Activated B cell treated with CpG ODN at 0.5 μM for 24 hours (primary cell): ENCODE measurements around the gene ABCA13. TPM values are rescaled to one million over a fixed set of nuclear protein-coding genes. Genes with fewer than 3 reads are reported as not detected.

Experiments
- ATAC-seq: fragments of 200-7000 bp; cut with Tn5 transposase; one replicate; pipeline ENCODE4 v1.10.0; 2021; ENCODE audit warnings: low read depth, mild to moderate bottlenecking, moderate library complexity
- CTCF ChIA-PET: fragments of 350-600 bp; sonication (Branson Sonifier 250); formaldehyde crosslinking; loops from one replicate; lab custom pipeline; 2021; ENCODE audit warnings: antibody characterized with exemption; lab: Charles Lee
- POLR2A ChIA-PET: fragments of 350-600 bp; sonication (Branson Sonifier 250); formaldehyde crosslinking; loops from one replicate; lab custom pipeline; 2021; ENCODE audit warnings: antibody characterized with exemption; lab: Charles Lee
- DNase-seq: peaks from one replicate; pipeline ENCODE4 v3.0.0; 2022
- H3K27ac Mint-ChIP-seq: one replicate; pipeline ENCODE4 v1.8.0; 2020; ENCODE audit warnings: mixed read lengths
- H3K27me3 Mint-ChIP-seq: one replicate; pipeline ENCODE4 v1.8.0; 2021; ENCODE audit warnings: mixed read lengths
- H3K36me3 Mint-ChIP-seq: one replicate; pipeline ENCODE4 v1.8.0; 2021; ENCODE audit warnings: low read depth, mixed read lengths
- H3K4me1 Mint-ChIP-seq: one replicate; pipeline ENCODE4 v1.8.0; 2021; ENCODE audit warnings: mixed read lengths
- H3K4me3 Mint-ChIP-seq: one replicate; pipeline ENCODE4 v1.8.0; 2020; ENCODE audit warnings: mild to moderate bottlenecking, mixed read lengths
- H3K9me3 Mint-ChIP-seq: one replicate; pipeline ENCODE4 v1.8.0; 2020; ENCODE audit warnings: mixed read lengths
- intact Hi-C: fragments of 100-400 bp; cut with micrococcal nuclease; formaldehyde crosslinking; loops from one replicate; pipeline ENCODE4 v1.15.1; 2024
- total RNA-seq: library from RNA; stranded (reverse); gene quantifications from 2 replicates; pipeline ENCODE4 v1.2.3, GENCODE V29; 2022
- TF ChIP-seq, protein P1 (sequence below): fragments of 200-600 bp; IDR thresholded peaks from one replicate; pipeline ENCODE4 v1.8.0; 2022; ENCODE audit warnings: antibody characterized with exemption, mild to moderate bottlenecking

ABCA13 gene
- total RNA-seq, 1 donor from 2014 or later = not detected

DNA sequence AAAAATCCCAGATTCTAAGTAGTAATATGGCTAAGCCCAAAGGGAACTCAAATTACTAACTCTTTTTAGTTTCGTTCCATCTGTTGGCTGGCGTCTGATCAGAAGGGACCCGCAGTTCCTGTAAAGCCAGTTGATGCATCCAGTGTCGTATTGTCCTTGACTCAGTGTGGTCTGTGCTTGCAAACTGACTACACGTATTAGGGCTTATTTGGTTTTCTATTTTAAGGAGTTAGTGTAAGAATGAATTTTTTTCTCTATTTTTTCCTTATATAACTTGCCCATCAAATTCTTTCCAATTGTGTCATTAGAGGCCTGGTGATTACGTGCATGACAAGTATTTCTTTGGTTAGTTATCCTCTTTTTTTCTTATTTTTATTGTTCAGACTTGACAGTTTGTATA is 9.7 kb downstream of the ABCA13 start:
- H3K9me3 Mint-ChIP-seq = no peaks in the 10 kb centered on the region

DNA sequence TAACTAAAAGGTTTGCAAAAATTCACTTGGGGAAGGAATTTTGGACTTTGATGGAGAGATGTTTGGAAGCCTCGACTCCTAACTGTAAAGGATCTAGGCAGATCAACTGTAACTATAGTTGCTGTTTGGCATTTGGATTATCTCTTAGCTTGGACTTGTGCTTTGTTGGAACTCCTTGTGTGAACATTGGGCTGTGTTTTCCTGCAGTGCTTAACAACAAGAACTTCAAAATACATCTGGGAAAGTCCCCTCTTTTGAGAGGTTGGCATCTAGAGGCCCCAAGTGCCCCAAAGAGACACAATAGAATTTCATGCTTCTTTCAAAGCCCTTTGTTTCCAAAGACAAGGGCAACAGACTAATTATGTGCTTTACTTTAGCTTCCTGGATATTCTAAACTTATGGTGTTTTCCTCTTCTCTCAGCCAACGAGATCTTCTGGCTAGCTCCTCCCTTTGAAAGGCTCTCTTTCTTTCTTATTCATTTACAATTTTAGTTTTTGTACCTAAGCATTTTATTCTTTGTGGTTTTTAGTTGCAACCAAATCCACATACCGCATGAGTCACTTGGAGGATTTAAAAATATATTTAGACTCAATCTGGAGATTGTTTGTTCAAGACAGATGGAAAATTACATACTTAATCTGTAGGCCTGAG is 11.6 kb downstream of the ABCA13 start:
- Mint-ChIP-seq H3K9me3 (no peaks in the 10 kb centered on the region), H3K4me1 (no peaks in the 10 kb centered on the region), H3K36me3 (no peaks in the 10 kb centered on the region), H3K27ac (no peak overlapping the region), H3K27me3 (no peaks in the 10 kb centered on the region), H3K4me3 (no peak overlapping the region)
- CTCF ChIA-PET = no interaction called here
- intact Hi-C loops = no loop called here
- ATAC-seq (no peak), DNase-seq (no peak)
- POLR2A ChIA-PET = no interaction called here
- TF ChIP-seq, protein P1, sequence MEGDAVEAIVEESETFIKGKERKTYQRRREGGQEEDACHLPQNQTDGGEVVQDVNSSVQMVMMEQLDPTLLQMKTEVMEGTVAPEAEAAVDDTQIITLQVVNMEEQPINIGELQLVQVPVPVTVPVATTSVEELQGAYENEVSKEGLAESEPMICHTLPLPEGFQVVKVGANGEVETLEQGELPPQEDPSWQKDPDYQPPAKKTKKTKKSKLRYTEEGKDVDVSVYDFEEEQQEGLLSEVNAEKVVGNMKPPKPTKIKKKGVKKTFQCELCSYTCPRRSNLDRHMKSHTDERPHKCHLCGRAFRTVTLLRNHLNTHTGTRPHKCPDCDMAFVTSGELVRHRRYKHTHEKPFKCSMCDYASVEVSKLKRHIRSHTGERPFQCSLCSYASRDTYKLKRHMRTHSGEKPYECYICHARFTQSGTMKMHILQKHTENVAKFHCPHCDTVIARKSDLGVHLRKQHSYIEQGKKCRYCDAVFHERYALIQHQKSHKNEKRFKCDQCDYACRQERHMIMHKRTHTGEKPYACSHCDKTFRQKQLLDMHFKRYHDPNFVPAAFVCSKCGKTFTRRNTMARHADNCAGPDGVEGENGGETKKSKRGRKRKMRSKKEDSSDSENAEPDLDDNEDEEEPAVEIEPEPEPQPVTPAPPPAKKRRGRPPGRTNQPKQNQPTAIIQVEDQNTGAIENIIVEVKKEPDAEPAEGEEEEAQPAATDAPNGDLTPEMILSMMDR = no peak

More for the DNA sequence above, 9.7 kb downstream of the ABCA13 start:
- no peaks in the 10 kb centered on the region for H3K36me3 Mint-ChIP-seq
- intact Hi-C loops = no loop called here
- no peak for DNase-seq
- H3K4me3 Mint-ChIP-seq = no peak overlapping the region
- H3K27ac Mint-ChIP-seq = no peak overlapping the region
- TF ChIP-seq, protein P1 = no peak
- H3K27me3 Mint-ChIP-seq = no peaks in the 10 kb centered on the region
- ChIA-PET POLR2A (no interaction called here), CTCF (no interaction called here)
- no peaks in the 10 kb centered on the region for H3K4me1 Mint-ChIP-seq
- ATAC-seq = no peak

DNA sequence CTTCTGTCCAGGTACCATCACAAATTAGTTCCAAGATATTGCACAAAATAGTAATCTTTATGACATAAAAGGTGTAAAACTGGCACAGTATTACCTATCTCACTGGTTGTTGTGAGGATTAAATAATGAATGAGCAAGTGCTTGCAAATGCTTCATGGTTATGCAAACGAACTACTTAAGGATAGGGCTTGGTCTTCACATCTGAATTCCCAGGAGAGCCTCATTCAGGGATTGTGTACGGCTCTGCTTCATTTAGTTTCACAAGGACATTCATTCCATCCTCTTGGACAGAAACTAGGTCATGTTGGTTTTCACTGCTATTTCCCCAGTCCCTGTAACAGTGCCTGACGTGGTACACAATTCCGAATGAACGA is 12.1 kb downstream of the ABCA13 start:
- ChIA-PET POLR2A (no interaction called here), CTCF (no interaction called here)
- Mint-ChIP-seq H3K4me3 (no peak overlapping the region), H3K27me3 (no peaks in the 10 kb centered on the region), H3K27ac (no peak overlapping the region), H3K36me3 (no peaks in the 10 kb centered on the region), H3K9me3 (no peaks in the 10 kb centered on the region), H3K4me1 (no peaks in the 10 kb centered on the region)
- ATAC-seq (no peak), DNase-seq (no peak)
- TF ChIP-seq, protein P1 = no peak
- intact Hi-C loops = no loop called here

DNA sequence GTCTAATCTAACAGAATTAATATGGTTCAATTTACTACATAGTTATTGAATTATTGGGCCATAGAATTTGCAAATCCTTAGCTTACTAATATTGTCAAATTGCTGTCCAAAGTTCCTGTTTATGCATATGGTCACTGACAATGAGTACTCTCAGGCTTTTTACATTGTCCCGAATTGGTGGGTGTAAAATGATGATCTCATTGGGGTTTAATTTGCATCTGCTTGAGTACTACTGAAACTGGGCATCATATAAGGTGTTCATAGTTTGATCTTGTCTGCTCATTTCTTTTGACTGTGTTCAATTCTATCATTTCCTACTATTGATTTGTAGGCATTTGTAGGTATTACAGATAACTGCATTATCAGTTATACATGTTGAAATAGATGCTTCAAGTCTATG is 12.7 kb downstream of the ABCA13 start:
- no peaks in the 10 kb centered on the region for H3K4me1 Mint-ChIP-seq
- ATAC-seq (no peak), DNase-seq (no peak)
- no peaks in the 10 kb centered on the region for H3K27me3 Mint-ChIP-seq
- ChIA-PET CTCF (no interaction called here), POLR2A (no interaction called here)
- TF ChIP-seq, protein P1 = no peak
- no peaks in the 10 kb centered on the region for H3K9me3 Mint-ChIP-seq
- H3K27ac Mint-ChIP-seq = no peak overlapping the region
- H3K36me3 Mint-ChIP-seq = no peaks in the 10 kb centered on the region
- no peak overlapping the region for H3K4me3 Mint-ChIP-seq
- intact Hi-C loops = no loop called here

DNA sequence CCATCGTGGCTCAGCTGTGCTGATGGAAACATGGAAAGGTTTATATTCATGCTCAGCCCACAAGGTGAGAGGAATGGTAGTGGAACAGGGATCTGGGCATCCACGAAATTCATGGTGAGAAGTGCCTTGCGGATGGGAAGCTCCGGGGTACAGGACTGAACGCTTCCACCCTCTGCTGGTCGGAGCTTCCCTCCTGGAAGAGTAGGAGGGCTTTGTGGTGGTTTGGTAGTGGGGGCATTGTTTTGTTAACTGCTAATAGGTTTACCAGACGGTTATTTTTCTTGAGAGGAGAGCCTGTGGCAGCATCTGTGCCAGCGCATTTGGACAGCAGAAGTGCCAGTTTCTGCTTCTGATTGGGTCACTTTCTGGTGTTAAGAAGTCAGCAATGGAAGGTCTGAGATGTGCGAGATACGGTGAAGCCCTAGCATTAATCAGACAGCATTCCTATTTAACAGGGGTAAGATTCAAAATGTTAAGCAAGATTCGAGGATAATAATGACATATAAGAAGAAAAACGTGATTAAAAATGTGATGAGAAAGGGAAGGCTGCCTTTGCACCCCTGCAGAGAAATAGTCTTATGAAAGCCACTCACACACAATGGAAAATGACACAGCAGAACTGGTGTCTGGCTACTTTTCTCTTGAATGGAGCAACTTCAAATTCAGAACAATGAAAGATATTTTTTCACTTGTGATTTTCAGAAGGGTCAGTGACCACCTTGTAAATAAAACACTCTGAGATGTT is 17.7 kb downstream of the ABCA13 start:
- DNase-seq = no peak
- ChIA-PET CTCF (interaction anchor here (0.7 kb wide), 1 partner anchor 15 kb away, joined by 3 read pairs; no protein-coding TSS in a partner anchor), POLR2A (no interaction called here)
- TF ChIP-seq, protein P1 = no peak
- Mint-ChIP-seq H3K27me3 (no peaks in the 10 kb centered on the region), H3K4me3 (no peak overlapping the region), H3K9me3 (no peaks in the 10 kb centered on the region), H3K27ac (no peak overlapping the region), H3K36me3 (no peaks in the 10 kb centered on the region), H3K4me1 (no peaks in the 10 kb centered on the region)
- intact Hi-C loops = no loop called here
- no peak for ATAC-seq
